Raji (cell line): ENCODE measurements around the gene CLTCL1.

Experiments used
- POLR2A ChIP-seq: IDR thresholded peaks from 2 replicates; pipeline ENCODE4 v1.6.1; 2011; ENCODE audit warnings: low read depth, low read length, control low read depth; ENCODE audit not compliant: insufficient read depth

The CLTCL1 gene

GRCh38 chr22:19129871-19130270 is 161.6 kb downstream of the CLTCL1 start:
- TF ChIP-seq POLR2A: no peak
